Right forelimb (tissue), 1 donor: ENCODE measurements around the gene PDZK1IP1.
"Not testable (repeated sequence)": the region's sequence is repeated elsewhere in the genome, so short reads cannot be mapped to it uniquely, and the experiment has no call there.

Source experiments
- DNase-seq: peaks from one replicate; pipeline ENCODE4 v3.0.0-alpha.2; 2018

The PDZK1IP1 gene

DNA sequence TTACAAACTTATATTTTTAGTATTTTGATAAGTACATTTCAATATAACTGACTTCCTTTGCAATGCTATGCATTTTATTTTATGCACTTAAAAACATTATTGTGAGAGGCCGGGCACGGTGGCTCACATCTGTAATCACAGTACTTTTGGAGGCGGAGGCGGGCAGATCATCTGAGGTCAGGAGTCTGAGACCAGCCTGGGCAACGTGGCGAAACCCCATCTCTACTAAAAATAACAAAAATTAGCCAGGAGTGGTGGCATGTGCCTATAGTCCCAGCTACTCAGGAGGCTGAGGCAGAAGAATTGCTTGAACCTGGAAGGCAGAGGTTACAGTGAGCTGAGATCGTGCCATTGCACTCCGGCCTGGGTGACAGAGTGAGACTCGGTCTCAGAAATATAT, 6.1 kb upstream of the PDZK1IP1 start:
- DNase-seq = not testable (repeated sequence)

DNA sequence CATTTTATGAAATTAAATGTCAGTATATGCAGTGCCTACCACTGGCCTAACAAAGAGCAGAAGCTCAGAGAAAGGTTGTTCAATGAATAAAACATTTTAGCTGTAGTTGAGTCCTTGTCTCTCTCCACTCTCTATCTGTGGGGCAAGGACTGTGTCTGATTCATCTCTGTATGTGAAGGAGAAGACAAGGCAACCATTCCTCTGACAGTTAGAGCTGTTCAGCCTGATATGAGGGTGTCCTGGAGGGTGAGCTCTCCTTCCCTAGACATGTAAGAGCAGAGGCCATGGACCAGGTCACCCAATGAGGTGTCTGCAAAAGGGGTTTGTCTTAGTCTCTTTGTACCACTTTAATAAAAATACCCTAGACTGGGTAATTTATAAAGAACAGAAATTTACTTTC, 4.5 kb upstream of the PDZK1IP1 start:
- no peak for DNase-seq

DNA sequence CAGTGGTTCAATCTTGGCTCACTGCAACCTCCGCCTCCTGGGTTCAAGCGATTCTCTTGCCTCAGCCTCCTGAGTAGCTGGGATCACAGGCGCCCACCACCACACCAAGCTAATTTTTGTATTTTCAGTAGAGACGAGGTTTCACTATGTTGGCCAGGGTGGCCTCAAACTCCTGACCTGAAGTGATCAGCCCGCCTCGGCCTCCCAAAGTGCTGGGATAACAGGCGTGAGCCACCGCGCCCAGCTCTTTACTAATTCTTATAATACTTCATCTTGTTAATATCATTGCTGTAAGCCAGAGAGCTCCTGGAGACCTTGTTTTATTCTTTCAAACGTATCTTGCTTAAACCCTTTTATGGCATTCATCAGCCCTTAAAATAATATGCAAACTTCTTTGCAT, 3.7 kb upstream of the PDZK1IP1 start:
- DNase-seq = not testable (repeated sequence)

DNA sequence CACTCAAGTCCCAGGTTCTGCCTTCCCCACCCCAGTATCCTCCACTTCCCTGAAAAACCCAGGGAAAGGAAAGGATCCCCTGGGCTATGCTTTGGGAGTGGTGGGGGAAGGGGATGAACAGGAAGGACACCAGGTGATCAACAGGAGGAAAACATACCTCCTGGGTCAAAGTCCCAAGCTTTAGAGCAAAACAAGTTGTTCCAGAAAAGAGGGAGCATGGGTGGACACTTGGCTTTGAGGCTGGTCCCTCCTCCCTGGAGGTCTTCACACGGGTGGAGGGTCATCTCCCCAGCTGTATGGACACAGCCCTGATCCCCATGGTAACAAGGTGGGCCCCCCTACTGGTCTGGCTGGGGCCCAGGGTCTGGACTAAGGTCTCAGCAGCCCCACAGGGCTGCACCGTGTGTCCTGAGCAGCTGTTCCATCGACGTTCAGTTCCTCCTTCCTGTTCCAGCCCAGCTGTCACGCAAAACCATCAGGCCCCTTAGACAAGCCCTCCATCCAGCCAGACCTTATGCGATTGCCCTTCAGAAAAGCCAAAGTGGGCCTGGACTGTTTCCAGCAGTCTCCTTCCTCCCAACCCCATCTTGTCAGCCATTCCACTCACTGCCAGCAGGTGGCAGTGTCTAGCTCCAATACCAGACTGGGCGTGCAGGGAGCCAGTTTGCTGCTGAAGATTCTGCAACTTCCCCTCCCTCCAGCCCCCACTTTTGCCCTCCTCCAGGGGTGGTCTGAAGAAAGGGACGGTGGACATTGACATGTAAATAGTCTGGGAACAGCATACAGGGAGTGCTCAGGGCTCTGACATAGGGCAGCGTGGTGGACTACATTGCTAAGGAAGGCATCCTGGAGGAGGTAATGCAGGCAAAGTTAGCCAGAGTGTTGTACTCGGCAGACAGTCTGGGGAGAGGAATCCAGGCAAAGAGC, 2.9 kb upstream of the PDZK1IP1 start:
- DNase-seq = peak; percentile 80

DNA sequence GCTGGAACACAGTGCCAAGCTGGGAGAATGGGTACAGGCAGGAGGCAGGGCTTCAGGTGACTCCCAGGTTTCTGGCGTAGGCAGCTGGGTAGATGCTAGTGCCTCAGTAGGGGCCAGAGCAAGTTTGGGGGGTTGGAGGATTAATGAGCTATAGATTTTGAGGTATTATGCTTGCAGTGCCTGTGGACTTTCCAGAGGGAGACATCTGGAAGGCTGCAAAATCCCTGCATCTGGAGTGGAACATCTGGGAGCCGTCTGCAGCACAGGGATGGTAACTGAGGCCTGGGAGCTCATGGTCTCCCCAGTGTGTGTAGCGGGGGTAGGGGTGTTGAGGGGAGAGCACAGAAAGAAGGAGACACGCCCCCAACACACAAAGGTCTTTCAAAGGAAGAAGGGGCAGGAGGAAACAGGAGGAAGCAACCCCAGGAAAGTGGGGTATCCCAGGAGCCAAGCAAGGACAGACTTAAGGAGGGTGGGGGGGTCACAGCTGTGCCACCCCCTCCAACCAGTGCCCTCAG, 2.2 kb upstream of the PDZK1IP1 start:
- no peak for DNase-seq

DNA sequence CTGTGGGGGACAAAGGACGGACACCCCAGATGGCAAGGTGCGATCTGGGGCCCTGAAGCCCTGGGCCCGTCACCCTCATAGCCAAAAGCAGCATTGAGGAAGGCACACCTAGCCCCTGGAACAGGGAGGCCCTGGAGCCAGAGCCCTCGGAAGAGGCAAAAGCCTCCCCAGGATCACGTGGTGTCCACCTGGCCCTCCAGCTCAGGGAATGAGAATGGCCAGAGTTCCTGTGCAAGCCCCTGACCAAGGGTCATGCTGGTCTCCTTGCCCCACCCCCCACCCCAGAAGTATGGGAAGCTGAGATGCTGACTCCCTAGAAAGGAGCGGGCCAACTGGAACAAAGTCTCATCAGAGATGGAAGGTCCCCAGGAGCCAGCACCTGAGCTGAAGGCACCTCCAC, 1.0 kb upstream of the PDZK1IP1 start:
- no peak for DNase-seq

DNA sequence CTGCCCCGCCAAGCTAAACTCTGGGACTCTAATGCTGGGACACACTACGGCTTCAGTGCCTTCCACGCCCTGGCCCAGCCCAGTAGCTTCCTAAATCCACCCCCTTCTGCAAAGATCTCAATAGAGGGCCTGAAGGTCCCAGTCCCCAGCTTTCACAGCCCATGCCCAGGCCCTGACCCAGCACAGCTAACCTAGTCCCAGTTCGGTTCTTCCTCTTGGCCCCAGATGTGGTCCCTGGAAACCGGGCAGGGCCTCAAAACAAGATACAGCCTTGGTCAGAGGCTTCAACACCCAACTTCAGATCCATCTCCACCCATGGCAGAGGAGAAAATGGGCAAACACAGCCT, 646 bp upstream of the PDZK1IP1 start:
- DNase-seq = no peak

DNA sequence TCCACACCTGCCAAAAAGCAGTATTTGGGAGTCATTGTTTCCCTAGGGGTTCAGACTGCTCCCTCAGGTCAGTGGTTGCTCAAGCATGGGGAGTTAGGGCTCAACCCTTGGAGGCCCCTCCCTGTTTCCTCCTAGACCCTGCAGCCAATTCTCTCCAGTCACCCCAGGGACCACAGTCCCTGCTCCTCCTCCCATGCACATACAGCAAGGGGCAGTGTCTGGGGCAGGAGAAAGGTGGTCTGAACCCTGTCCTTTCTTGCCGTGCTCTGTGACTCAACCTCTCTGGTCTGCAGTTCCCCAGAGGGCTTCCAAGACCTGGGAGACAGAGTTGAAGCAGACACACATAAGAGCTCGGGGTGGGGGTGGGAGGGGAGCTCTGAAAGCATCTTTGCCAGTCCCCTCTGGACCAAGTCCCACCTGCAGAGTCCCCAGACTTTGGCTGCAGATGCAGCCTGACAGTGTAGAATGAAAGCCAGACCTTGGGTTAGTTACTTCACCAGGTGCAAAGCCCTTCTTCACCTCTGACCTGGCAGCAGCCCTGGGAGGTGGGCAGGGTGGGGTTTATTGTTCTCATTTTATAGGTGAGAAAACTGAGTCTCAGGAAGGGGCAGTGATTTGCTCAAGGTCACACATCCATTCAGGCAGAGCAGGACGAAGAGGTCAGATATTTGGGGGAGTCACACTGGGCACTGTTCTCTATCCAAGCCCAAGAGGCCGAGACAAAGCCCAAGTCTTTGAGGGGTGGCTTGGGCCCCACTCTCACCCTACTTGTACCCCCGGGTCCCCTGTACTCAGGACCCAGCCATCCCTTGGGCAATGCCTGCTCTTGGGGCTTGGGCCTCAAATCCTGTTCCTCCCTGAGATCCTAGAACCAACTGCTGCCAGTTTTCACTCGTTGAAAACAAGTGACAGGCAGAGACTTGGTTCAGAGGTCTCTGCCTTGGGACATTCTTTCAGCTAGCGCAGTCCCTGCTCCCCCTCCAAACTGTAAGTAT, 748 bp downstream of the PDZK1IP1 start:
- no peak for DNase-seq

DNA sequence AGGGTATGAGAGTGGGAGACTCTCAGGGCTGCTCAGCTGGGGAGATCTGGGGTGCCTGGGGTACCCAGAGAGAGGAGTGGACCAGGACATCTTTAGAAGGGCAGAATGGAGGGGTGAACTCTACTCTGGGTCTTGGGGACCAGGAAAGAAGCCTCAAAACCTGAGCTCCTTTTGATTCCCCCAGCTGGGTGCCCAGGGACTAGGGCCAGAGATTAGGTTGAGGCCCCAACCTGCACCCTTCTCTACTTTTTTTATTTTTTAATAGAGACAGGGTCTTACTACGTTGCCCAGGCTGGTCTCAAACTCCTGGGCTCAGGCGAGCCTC, 1.9 kb downstream of the PDZK1IP1 start:
- no peak for DNase-seq

DNA sequence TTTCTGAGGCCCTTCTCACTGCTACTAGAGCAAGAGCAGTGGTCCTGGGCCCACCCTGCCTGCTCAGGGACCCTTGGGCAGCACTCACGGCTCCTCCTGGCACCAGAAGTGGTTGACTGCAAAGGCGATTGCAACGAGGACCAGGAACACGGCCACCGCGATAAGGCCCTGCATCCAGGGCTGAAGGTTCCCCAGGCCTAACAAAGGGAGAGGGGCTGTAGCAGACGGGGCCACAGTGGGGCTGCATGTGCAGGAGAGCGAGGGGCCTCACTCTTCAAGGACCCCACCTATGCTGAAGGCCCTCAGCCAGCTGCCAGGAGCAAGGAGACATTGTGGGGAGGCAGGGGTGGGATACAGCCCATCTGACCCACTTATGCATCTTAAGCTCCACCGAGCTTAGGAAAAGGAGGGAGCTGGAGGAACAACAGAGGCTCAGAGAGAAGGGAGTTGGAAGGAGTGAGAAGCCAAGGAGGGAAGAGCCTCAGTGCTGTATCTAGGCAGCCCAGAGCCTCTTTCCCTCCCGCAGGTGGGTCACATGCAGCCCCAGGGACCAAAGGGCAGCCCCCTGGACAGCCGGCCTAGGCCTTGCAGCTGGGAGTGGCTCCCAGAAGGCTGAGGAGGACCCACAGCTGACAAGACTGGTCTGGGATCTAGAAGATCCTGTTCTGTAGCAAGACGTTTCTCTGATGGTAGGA, 2.5 kb downstream of the PDZK1IP1 start:
- DNase-seq = no peak

DNA sequence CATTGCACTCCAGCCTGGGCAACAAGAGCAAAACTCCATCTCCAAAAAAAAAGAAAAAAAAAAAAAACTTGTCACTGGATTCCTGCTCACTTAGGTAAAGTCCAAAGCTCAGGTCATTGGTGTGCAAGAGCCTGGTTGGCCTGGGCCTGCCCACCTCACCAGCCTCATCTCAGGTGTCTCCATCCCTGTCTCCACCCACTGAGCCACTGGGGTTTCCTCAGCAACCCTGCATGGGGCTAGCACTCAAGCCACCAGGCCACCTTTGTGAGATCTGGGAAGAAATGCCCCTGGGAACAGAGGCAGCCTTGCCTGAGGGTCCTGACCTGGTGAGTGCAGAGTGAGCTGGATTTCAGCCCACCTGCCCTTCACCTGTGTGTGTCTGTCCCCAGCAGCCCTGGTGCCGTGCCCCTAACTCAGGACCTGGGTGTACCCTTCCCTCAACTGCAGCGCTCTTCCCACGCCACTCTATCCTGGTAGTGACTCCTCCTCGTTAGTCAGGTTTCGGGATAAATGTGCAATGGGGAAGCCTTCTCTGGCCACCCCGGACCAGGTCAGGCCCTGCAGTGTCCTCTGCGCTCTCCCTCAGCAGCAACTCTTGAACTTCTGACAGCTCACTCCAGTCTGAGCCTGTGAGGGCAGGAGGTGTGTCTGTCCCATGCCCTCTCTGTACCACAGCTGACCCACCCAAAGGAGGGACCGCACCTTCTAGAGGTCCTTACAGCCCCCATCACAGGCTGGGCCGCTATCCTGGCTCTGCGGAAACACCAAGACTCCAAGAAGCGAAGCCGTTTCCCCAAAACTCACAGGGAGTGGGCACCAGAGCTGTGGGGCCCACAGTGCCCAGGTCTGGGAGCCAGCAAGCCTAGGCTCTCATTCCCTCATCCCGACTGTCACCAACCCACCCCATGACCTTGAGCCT, 3.3 kb downstream of the PDZK1IP1 start:
- DNase-seq = no peak

DNA sequence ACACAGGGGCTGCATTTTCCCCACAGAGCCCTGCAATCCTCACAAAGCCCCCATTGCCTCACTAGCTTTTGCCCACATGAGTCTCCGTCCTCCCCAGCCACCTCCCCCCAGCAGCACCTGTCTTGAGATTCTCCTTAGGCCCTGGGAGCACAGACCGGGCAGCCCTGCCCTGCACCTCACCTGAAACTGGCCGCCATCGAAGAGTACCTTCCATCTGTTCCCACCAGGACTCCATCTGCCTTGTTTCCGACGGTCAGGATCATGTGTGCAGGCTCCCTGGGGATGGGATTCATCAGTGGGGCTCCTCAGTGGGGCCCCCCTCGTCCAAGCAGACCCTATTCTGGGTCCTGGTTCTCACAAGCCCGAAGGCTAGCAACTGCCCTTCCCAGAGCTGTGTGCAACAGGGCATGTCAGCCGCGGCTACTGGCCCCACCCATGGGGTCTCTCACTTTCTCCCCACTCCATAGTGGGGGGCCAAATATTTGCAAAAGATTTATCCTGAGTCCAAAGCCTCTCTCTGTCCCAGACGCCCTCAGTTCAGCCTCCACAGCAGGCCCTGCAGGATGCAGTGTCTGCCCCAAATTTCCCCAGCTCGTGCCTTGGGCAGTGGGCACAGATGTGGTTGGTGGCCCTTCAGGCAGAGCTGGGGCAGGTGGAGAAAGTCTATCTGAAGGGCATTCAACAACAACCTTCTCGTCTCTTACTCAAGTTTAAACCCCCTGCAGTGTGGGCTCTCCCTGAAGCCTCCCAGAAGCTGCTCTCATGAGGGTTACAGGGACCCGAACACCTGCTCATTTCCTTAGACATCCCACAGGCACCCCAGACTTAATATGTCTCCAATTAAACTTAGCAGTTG, 4.8 kb downstream of the PDZK1IP1 start:
- no peak for DNase-seq

DNA sequence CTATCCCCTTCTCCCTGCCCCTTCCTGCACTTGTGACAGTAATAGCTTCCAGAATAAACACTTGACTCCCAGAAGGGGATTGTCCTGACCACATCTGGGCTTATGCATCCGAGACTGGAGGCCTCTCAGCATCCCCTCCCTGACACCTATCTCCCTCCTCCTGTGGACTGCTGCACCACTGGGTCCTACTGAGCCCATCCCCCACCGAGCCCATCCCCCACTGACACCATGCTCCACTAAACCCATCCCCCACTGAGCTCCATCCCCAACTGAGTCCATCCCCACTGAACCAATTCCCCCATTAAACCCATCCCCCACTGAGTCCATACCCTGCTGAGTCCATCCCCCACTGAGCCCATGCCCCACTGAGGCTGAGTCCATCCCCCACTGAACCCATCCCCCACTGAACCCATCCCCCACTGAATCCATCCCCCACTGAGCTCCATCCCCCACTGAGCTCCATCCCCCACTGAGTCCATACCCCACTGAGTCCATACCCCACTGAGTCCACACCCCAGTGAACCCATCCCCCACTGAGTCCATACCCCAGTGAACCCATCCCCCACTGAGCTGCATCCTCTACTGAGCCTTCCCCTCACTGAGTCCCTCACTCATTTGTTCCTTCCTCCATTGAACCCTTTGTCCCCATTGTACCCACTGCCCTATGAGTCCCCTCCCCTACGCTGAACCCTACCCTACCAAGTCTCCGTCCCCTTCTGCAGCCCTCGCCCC, 5.6 kb downstream of the PDZK1IP1 start:
- no peak for DNase-seq

DNA sequence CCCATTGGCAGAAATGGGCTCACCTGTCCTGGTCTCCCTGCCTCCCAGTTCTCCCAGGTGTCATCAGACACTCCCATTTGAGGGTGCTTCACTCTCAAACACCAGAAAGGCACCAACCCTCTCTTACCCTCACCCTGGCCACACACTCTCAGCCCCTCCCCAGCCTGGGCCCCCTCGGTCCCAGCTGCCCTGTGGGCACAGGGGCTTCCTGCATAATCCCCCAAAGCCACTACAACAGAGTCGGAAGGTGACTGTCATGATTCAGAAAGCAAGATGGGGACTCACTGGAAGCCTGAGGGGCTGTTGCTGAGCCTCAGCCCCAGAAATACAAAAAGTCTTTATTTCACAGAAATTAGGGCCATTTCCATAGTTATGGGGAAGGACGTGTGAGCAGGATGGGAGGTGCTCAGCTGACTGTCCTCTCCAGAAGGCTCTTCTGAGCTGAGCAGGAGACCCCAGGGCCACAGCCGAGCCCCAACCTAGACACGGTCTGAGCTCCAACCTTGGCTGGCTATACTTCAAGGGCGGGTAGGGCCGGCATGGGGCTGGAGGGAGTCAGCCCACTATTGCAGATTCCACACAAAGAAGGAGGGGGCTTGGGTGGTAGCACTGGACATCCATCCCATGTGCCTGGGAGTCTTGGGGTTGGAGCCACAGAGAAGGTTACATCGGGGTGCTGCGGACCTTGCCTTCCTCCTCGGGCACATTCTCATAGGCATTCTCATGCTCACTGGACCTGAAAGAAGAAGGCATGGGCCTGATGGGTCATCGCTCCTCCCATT, 6.3 kb downstream of the PDZK1IP1 start:
- no peak for DNase-seq

DNA sequence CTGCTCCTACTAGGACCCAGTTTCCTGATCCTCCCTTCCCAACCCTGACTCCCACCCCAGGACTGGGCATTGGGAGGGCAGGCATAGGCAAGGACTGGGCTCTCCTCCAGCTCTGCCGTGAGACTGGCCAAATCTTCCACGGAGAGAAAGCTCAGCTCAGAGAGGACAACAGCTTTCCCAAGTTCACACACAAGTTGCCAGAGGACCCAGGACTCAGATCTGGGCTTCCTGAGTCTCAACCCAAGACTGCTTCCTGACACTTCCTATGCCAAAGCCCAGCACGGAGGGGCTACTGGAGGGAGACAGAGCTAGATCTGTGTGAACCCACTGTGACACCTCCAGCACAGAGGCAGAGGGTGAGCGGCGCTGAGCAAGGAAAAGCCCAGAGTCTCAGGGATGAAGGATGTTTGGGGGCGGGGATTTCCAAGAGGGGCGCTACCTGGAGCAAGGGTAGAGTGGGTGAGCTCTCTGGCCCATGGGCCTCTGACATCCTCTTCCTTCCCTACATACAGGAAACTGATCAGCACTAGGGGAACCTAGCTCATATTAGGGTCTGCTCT, 7.1 kb downstream of the PDZK1IP1 start:
- no peak for DNase-seq

DNA sequence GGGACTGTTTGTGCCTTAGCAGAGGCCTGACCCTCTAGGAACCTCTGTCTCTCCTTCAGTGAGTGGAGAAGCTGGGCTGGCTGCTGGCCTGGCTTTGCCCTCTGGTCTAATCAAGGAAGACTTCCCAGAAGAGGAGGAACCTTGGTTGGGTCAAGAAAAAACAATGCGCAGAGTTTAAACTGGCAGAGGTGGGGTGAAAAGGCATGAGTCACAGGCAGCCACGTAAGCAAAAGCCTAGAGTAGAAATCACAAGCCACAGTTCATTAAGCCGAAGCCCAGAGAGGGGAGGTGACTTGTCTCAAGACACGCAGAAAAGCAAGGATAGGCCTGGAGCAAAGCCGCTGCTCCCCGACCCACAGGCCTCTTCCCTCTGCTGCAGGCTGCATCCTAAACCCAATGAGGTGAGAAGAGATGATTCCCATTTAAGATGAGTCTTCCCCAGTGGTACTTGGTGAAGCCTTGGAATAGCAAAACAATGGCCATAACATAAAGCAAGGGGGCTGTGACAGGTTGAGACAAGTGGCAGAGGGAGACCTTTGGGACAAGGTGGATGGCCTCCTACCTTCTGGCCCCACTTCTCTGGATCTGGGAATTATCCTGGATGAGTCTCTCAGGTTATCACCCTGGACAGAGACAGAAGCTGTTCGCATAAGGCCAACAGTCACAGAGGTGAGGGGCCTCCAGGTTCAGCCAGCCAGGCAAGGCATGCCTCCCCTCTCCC, 7.7 kb downstream of the PDZK1IP1 start:
- DNase-seq = no peak

DNA sequence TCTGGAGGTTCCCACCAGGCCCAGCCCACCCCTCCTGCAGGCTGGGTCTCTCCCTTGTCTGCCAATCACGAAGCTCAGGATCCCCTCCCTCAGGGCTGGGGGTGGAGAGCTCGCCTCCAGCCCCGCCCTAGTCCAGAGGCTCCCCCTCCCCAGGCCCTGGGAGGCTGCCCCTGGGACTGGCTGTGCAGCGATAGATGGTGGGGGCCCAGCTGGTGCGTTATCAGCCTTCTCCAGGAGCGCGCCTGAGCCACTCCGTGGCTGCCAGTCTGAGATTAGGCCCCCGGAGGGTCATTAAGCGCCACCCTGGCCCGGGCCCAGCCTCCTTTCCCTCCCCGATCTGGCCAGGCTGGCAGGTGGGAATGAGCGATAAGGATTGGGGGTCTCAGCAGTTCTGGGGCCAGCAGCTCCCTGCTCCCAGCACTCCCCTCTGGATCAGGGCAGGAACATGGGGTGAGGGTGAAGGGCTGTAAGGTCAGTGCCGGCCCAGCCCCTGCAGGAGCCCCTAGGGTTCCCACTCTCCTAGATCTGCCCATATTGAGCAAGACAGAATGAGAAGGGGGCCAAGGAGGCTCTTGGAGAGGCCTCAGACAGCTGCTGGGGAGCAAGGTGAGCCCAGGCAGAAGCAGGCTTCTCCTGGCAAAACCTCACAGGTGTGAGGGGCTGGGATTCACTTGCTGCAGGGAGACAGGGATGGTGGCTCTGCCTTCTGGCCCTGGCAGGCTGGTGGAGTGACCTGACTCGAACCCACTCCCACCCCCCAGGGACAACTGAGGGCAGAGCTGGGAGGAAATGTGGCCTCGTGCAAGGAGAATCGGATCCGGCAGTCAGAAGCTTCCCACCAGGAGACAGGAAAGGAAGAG, 8.5 kb downstream of the PDZK1IP1 start:
- no peak for DNase-seq
